GM21447 (cell line): ENCODE measurements around the gene BEST4.
A peak's percentile ranks its signal among the peaks of the same experiment; 100 is the strongest.
"Not testable (repeated sequence)": the region's sequence is repeated elsewhere in the genome, so short reads cannot be mapped to it uniquely, and the experiment has no call there.

Experiments
- ATAC-seq: cut with Tn5 transposase; IDR thresholded peaks from one replicate; pipeline ENCODE4 v1.9.1; 2021; ENCODE audit not compliant: unreplicated experiment

BEST4 gene

DNA sequence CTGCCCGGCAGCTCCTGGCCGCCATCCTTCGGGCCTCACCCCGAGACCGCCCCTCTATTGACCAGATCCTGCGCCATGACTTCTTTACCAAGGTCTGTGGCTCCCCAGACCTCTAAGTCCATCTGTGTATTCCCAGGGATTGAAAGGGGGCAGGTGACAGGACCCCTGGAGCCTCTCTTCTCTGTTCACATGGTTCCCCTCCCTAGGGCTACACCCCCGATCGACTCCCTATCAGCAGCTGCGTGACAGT, 15.0 kb upstream of the BEST4 start:
- ATAC-seq: no peak

DNA sequence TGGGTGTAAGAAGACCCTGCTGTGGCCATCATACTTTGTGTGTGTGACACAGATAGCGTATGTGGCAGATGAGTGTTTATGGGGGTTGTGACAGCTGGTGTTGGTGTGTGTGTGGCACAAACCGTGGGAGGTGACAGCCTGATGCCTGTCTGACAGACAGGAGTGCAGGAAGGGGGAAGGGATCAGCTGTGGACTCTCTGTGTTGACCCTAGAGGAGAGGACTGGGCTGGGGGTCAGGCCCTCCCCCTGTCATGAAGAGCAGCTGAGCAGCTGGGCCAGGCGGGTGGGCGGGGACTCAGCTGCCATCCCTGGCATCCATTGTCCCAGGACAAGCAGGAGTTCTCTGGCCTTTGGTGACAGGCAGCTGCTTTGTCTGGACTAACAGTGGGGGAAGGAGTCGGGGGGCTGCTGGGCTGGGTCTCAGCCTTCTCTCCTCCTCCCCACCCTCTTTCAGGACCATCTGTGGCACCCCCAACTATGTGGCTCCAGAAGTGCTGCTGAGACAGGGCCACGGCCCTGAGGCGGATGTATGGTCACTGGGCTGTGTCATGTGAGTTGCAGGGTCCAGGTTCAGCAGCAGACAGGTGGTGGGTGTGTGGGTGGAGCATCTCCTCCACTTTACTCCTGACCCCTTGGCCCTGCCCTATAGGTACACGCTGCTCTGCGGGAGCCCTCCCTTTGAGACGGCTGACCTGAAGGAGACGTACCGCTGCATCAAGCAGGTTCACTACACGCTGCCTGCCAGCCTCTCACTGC, 14.5 kb upstream of the BEST4 start:
- ATAC-seq: no peak

- ATAC-seq: no peak
Measured at GRCh38 chr1:44801491-44802305, 13.7 kb upstream of the BEST4 start.

GRCh38 chr1:44799770-44800584, 12.0 kb upstream of the BEST4 start, which contains the start of gene PLK3:
TSS of gene PLK3 (plus strand) at chr1:44800377. CDS start at chr1:44800464, 87 bp downstream.
- ATAC-seq: peak; percentile 80

DNA sequence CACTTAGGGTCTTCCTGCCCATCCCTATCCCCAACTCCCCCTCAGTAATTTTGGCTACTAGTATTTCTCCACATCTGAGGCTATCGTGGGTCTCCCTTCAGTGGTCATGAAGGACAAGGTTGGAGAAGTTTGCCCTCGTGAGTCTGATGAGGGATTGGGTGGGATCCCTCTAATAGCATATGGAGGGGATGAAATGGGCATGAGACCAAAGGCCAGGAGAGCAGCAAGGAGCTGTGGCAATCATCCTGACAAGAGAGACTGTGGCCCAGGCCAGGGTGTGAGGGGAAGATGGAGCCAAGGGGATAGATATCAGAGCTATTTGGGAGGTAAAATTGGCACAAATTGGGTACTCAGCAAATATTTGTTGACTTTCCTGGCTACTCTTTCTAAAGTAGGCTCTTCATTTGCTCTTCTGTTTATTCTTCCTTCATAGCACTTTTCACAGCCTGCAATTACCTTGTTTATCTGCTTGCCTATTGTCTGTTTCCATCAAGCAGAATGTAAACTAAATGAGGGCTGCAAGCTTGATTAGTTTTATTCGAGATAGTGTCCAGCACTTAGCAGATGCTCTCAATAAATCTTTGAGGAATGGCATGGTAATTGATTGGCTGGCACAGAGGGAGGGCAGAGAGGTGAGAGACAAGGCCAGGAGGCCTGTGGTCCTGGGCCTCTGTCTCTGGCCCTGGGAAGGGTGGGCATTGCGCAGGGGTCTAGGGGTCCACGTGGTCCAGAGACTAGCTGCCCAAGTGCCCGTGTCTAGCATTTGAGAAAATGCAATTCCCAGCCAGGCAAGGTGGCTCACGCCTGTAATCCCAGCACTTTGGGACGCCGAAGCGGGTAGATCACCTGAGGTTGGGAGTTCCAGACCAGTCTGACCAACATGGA, 10.8 kb upstream of the BEST4 start:
- no peak for ATAC-seq

GRCh38 chr1:44797886-44798285, 9.9 kb upstream of the BEST4 start:
- not testable (repeated sequence) for ATAC-seq

DNA sequence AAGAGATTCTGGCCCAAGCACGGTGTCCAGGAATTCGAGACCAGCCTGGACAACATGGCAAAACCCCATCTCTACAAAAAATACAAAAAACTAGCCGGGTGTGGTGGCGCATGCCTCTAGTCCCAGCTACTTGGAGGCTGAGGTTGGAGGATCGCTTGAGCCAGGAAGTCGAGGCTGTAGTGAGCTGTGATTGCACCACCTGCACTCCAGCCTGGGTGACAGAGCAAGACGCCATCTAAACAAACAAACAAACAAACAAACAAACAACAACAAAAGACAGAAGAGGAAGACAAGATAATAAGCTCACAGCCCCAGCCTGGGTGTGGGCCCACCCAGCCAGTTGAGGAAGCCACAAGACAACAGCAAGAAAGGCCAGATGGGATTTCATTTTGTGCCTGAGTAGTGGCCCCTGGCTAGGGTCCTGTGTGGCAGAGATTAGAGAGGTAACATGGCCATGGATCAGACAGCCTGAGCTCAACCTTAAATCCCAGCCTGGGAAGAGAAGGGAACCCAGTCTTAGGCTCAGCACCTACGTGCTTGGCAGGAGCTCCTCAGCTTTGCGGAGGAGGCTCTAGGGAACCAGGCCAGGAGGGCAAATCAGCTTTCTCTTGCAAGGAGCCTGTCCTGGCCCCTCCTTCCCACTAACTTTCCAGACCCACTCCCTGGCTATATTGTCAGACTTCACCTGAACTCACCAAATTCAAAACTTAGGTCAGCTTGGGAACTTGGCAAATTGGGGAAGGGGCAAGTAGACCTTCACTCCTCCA, 4.9 kb upstream of the BEST4 start:
- no peak for ATAC-seq

GRCh38 chr1:44790968-44791801, 3.2 kb upstream of the BEST4 start:
- no peak for ATAC-seq

DNA sequence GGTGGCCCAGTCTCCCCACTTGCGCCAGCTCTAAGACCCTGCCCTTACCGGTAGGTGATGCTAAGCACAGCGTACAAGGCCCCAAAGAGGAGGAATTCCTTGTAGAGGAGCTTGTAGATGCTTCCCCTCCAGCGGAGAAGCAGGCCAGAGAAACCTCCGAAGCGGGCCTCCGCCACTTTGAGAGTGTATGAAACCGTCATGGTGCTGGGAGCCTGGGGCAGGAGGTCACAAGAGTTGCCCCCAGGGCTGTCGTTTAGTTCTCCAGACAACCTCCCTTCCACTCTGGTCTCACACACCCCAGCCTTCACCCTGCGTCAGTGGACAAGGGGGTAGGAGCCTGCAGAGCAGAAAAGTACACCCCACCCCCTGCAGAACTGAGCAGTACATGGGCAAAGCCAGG, 464 bp downstream of the BEST4 start:
- no peak for ATAC-seq

DNA sequence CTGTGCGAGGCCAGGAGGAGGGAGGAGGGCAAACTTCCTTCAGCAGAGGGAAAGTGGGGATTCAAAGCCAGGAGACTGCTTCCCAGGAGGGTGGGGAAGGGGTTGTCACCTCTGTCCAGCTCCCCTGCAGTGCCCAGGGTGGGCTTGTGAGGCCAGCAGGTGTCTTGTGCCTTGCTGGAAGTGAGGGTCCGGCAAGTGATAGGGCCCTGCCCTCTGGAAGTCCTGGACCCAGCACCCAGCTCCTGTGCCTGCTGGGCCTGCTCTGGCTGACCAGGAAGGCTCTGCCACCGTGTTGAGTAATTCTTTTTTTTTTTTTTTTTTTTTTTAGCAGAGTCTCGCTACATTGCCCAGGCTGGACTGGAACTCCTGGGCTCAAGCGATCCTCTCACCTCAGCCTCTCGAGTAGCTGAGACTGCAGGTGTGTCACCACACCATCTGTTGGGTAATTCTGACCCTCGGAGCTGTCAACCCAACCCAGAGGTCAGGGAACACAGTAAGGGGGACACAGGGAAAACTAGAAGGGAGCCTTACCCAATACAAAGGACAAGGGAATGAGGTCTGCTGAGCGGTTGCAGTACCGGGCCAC, 1.0 kb downstream of the BEST4 start:
- no peak for ATAC-seq

DNA sequence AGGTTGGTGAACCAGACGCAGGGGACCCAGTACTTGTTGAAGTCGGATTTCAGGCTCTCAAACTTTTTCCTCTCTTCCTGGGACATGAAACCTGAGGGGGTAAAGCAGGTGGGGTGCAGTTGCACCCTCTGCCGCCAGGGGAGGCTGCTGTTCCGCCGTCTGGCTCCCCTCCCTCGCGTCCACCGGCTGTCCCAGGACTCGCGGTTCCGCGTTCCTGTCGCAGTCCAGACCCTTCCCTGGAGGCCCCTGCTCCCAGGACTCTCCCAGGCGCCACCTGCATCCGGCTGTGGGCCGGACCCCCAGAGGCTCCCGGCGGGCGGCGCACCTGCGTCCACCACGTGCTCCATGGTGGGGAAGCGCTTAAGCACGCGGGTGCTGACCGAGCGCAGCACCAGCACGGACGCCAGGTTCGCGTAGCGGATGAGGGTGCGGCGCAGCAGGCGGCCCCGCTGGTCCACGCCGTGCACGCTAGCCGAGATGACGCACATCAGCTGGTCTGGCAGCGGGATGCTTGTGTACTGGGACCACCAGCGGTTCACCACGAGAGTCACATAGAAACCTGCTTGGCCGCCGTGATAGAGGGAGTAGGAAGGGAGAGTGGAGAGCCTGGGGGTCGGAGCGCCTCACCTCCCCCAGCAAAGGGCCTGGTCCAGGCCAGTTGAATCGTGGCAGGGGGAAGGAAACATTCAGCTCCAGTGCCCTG, 1.7 kb downstream of the BEST4 start:
- ATAC-seq: no peak

- ATAC-seq: no peak
Measured at GRCh38 chr1:44785501-44786137, 2.4 kb downstream of the BEST4 start.

- no peak for ATAC-seq
Measured at GRCh38 chr1:44785029-44785380, 3.0 kb downstream of the BEST4 start.

GRCh38 chr1:44784094-44785028, 3.6 kb downstream of the BEST4 start:
- no peak for ATAC-seq

DNA sequence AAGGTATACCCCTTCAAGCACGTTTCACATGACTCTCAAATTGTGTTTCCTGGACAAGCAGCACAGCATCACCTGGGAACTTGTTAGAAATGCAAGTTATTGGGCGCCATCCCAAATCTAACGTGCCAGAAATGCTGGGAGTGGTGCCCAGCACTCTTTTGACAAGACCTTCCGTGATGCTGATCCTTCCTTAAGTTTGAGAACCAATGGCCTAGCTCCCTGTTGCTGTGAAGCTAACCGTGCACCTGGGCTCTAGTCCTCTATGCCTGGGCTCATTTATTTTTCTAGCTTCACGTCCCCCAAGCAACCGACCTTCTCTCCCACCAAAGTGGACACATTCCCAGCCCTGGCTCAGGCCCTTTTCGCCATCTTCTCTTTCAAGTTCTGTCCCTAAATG, 4.3 kb downstream of the BEST4 start:
- ATAC-seq: no peak

- ATAC-seq: no peak
Measured at GRCh38 chr1:44780583-44781121, 7.3 kb downstream of the BEST4 start.
